ENCODE measurements around the gene HHAT.

HHAT gene

DNA sequence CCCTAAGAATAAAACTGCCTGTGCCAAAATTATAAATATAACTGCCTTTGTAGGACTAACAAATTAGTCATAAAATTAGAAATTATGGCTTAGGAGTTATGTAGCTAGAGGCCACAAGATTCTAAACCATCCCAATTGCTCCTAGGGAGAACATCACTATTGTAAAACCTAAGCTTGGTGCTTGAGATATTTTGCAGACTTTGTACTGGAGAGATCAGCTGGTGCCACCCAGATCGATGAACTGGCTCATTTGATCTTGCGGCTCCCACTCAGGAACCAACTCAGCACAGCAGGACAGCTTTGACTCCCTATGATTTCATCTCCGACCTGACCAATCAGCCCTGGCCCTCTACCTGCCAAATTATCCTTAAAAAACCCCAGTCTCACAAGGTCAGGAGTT is 30.6 kb downstream of the HHAT start:
- no peak for DNase-seq (ENCODE audit: low spot score)

DNA sequence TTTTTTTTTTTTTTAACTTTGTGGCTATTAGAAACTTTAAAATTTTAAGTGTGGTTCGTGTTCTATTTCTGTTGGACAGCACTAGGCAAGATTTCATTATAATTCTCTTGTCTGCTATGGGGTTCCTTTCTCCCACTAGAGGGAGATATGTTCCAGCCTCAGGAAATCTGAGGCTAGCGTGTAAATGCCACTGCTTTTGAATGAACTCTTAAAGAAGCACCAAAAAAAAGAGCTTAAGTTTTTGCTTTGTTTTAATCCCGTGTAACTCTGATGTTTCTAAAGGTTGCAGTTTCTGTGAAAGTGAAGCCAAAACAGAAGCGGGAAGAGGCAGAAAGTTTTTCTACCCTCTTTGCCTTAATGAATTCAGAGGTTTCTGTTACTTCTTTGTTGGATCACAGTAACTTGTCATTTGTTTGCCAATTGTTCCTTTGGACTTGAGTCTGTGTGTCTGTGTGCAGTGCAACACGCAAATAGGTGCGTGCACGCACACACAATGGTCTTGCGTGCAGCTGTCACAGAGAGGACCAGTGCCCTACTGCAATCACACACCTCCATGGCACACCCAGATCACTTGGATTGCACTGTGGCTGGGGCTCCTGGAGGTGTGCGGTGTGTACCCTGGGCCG is 32.3 kb downstream of the HHAT start:
- DNase-seq (ENCODE audit: low spot score), result no peak

- DNase-seq (ENCODE audit: low spot score), result no peak
Observed at GRCh38 chr1:210361665-210362064, 33.0 kb downstream of the HHAT start.

DNA sequence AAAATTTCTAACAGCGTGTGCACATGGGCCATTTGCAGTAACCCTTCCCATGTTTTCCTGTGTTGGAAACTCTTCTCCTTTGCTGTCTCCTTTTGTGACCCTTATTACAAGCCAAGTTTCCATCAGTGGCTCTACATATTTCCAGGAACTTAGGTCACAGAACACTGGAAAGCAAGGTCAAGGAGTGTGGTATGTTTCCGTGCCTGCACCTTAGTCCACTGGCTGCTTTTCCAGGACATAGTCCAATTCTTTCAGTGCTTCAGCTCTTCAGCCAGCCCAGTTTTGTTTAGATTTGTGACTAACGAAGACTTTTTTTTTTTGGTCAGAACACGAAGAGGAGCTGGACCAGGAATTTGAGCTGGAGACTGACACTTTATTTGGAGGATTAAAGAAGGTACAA is 33.8 kb downstream of the HHAT start:
- DNase-seq (ENCODE audit: low spot score), result no peak

DNA sequence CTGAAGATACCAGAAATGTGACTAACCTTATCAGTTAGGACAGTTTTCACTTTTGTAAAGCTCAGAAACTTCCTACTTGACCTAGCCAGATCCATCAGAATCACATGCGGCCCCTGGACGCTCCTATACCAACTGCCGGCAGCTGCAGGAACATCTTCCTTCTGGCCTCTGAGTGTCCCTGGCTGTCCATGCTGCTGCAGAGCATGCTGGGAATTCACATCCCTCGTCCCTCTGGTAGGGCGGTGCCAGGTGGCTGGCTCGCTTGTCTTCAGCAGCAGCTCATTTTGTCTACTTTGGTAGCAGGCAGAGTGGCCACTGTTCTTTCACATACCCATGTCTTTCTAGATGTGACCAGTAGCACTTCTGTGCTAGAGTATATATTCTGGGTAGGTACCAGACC is 34.4 kb downstream of the HHAT start:
- DNase-seq (ENCODE audit: low spot score), result no peak

DNA sequence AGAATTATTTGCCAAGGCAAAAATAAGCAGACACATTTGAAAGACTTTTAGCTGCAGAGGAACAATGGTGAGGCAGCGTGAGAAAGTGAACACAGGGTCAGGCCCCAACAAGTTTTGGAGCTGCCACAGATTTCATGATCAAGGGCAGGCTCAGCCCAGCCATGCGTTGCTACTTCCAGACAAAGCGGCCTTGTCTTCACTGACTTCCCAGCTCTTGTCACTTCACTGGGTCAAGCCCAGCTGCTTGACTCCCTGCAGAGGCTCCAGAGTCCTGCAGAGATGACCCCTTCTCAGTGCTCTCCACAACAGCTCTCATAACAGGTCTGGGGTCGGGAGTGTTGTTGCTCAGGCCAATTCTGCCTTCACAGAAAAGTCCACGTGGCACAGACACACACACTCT is 35.8 kb downstream of the HHAT start:
- DNase-seq (ENCODE audit: low spot score), result no peak

DNA sequence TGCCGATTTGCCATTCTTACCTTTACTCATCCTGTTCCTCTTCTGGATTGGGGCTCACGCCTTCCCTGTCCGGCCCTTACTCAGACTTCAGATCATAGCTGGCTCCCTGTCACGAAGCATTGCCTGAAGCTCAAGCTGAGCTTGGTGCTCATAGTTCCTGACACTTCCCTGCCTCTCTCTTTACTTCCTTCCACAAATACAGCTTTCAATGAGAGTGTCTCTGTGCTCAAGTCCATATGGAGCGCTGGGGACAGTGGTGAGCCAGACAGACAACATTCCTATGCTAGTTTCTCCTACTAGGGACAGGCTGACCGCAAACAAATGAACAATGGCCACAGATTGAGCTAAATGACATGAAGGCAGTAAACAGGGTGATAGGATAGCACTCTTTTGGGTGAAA is 38.1 kb downstream of the HHAT start:
- DNase-seq (ENCODE audit: low spot score), result no peak

DNA sequence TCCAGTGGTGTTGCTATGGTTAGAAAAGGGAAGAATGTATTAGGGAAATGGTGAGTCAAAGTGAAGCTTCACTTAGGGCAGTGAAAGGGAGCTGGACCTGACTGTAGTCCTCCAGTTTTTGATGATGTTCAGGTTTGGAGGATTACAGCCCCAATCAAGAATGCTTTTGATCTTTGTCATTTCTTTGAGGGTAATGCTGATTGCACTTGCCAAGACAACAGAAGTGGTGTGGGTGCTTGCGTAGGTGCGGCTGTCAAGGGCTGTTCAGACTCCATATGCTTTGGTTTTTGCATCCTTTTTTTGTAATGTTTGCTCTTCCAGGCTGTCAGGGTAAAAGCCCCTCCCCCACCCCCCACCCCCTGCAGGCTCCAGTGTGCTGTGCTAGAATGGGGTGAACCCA is 38.9 kb downstream of the HHAT start:
- DNase-seq (ENCODE audit: low spot score), result no peak

GRCh38 chr1:210369425-210369824 is 40.7 kb downstream of the HHAT start:
- DNase-seq (ENCODE audit: low spot score), result no peak

DNA sequence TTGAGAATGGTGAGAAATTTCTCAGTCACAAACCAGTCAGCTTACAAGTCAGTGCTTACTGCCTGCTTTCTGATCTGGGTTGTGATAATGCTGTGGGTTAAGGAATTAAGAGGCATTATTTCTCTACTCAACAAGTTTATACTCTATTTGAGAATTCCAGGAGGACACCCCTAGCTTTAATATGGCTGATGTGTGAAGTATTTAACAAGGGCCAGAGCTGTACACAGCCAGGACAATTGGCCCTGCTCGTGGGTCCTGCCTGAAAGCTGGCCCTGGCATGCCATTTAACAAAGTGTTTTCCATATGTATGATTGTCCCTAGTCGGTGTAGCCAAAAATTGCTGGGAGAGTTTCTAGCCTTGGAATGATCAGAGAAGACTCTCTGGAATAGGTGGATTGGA is 43.2 kb downstream of the HHAT start:
- DNase-seq (ENCODE audit: low spot score), result no peak

DNA sequence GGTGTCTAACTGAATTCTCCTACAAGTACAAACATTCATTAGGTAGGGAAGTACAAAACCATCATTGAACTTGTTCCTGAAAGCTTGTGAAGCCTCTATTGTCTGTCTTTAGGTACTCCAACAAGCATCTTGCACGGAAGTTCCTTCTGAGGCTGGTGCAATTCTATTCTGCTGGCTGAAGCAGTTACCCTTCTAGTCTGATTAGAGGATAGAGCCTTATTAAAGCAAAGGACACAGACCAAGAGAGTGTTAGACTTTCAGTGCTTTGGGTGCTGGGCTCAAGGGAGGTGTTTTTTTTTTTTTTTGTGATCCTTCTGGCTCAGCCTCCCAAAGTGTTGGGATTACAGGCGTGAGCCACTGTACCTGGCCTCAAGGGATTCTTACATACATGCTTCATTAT is 43.8 kb downstream of the HHAT start:
- no peak for DNase-seq (ENCODE audit: low spot score)

GRCh38 chr1:210372931-210373627 is 44.4 kb downstream of the HHAT start:
- peak; percentile 6 for DNase-seq (ENCODE audit: low spot score)

- DNase-seq (ENCODE audit: low spot score), result no peak
Observed at GRCh38 chr1:210373628-210373877, 44.9 kb downstream of the HHAT start.

GRCh38 chr1:210373878-210374599 is 45.3 kb downstream of the HHAT start:
- peak; percentile 63 for DNase-seq (ENCODE audit: low spot score)

- no peak for DNase-seq (ENCODE audit: low spot score)
Observed at GRCh38 chr1:210374600-210374953, 45.9 kb downstream of the HHAT start.

GRCh38 chr1:210376836-210377372 is 48.2 kb downstream of the HHAT start:
- no peak for DNase-seq (ENCODE audit: low spot score)

GRCh38 chr1:210377731-210378333 is 49.1 kb downstream of the HHAT start:
- DNase-seq (ENCODE audit: low spot score), result no peak

- no peak for DNase-seq (ENCODE audit: low spot score)
Observed at GRCh38 chr1:210378736-210379135, 50.0 kb downstream of the HHAT start.

DNA sequence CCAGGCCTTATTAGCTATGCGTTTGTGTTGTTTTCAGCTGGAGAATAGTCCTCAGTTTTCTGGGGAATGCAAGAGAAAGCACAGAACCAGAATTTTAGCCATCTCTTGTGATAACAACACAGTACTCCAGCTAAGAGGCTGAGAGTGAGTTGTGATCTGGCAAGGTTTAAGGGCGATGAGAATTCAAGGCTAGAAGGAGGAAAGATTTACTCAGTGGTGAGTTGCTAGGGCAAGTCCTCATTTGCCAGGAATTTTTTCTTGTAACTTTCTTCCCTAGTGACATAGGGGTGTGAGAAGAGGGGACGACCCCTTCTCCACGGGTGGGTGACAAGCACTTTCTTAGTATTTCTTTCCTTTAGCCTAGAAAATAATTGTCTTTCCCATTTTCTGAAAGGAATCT is 53.2 kb downstream of the HHAT start:
- DNase-seq (ENCODE audit: low spot score), result no peak

GRCh38 chr1:210384625-210385024 is 55.9 kb downstream of the HHAT start:
- DNase-seq (ENCODE audit: low spot score), result no peak

DNA sequence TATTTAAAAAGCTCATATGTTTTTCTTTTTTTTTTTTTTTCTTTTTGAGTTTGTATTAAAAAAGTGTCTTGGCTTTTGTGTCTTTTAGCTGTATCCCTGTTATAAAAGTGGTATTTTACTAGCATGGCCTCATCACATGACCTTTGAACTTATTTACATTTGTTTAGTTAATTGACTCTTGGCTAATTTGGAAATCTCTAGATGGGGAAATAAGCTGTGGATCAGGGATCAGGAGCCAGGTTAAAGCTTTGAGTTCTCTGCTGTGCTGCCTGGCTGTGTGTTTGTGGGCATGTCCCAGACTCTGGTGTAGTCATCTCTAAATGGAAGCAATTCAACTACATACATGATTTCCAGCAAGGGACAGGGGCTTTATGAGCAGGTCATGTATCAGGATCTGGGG is 56.5 kb downstream of the HHAT start:
- no peak for DNase-seq (ENCODE audit: low spot score)

- DNase-seq (ENCODE audit: low spot score), result no peak
Observed at GRCh38 chr1:210394281-210394821, 65.6 kb downstream of the HHAT start.
